Ovary (tissue), 9 donors: ENCODE data around the gene RFX1. TPM values are rescaled to one million over a fixed set of nuclear protein-coding genes. Genes with fewer than 3 reads are reported as not detected.

Experiments used
- DNase-seq, 5 donors: peaks; one replicate each; pipeline ENCODE4 v3.0.0-alpha.2; 2019 to 2020
- H3K27ac ChIP-seq, 2 donors: fragments of 200-600 bp; one replicate each; pipeline versions ENCODE4 v1.5.1 to v1.8.0; 2019 to 2022
- H3K27me3 ChIP-seq: fragments of 200-600 bp; one replicate; pipeline ENCODE4 v1.8.0; 2022
- H3K36me3 ChIP-seq: fragments of 200-600 bp; sonication (generic); one replicate; pipeline ENCODE4 v1.5.1; 2019
- H3K4me1 ChIP-seq: one replicate; pipeline ENCODE4 v1.8.1; 2013; ENCODE audit warnings: mild to moderate bottlenecking, moderate library complexity; ENCODE audit not compliant: insufficient read depth
- H3K4me3 ChIP-seq: fragments of 200-600 bp; sonication (generic); one replicate; pipeline ENCODE4 v1.5.1; 2017
- H3K9me3 ChIP-seq, 2 donors: fragments of 200-600 bp in 1 of 2; sonication (generic) in 1 of 2; one replicate each; pipeline versions ENCODE4 v1.5.1 to v1.8.1; 2013 to 2019; ENCODE audit warnings: mild to moderate bottlenecking in 1 of 2, moderate library complexity in 1 of 2
- CTCF ChIP-seq, 3 donors: fragments of 450-650 bp in 2 of 3; fragments of 200-600 bp in 1 of 3; IDR thresholded peaks; one replicate each; pipeline versions ENCODE4 v1.5.1 to v1.8.0; 2016 to 2022; ENCODE audit warnings: antibody characterized with exemption in 3 of 3, mild to moderate bottlenecking in 1 of 3
- EP300 ChIP-seq: sonication (generic); formaldehyde crosslinking; IDR thresholded peaks from one replicate; pipeline ENCODE4 v1.6.1; 2017; ENCODE audit warnings: antibody characterized with exemption
- POLR2A ChIP-seq: fragments of 450-650 bp; IDR thresholded peaks from one replicate; pipeline ENCODE4 v1.6.1; 2017; ENCODE audit warnings: antibody characterized with exemption, mild to moderate bottlenecking, moderate library complexity
- WGBS, 3 donors: extraction: QIAGEN DNeasy Blood & Tissue Kit in 1 of 3; methylation state at CpG; one replicate each; pipeline versions ENCODE4 v1.1.5 to v1.1.7; 2013 to 2017; 5-methylcytosine and 5-hydroxymethylcytosine counted together
- intact Hi-C, 4 donors: fragments of 100-400 bp; cut with DNase I; formaldehyde crosslinking; loops; one replicate each; pipeline versions ENCODE4 v1.11.0 to v1.15.1; 2022 to 2023
- polyA plus RNA-seq, 2 donors: library from polyadenylated mRNA; stranded (reverse); fragments of 200-250 nt in 1 of 2; fragments of 350-450 nt in 1 of 2; fragmentation: Illumina TruSeq in 1 of 2; extraction: RNeasy Lipid Tissue Mini Kit (QIAGEN cat#74804) in 1 of 2; gene quantifications; one replicate each; pipeline ENCODE4 v1.2.3, GENCODE V29; 2013 to 2014
- total RNA-seq, 7 donors: library from RNA; depleted of rRNA in 2 of 7; stranded (reverse); fragments of >200 nt in 2 of 7; fragmentation: NEBNext Ultra II Directional in 3 of 7; extraction: Animal tissue kit (Norgen Biotek cat#: 25700) in 3 of 7; gene quantifications; one replicate each; pipeline versions ENCODE4 v1.1.0 to v1.2.4, GENCODE V29; 2016 to 2023
- donor health status: DM: no; HTN: no; CAD: no; lungs with moderate emphysema.
- donor health status: DM: no; HTN: no; CAD: no.
- donor health status: Bipolar disorder and iron deficiency.
- donor health status: DM: yes; HTN: yes; CAD: no.
- donor health status: DM: no; HTN: no; CAD: no.
- donor health status: DM: yes; HTN: yes; CAD: no.

Gene RFX1
- total and polyA plus RNA-seq, 9 donors: 1.2 to 16.1 (median 13.1) TPM

GRCh38 chr19:13942023-13942684 lies 64.0 kb downstream of the RFX1 start:
- Histone ChIP-seq H3K9me3 (no peaks in the 10 kb centered on the region), H3K36me3 (no peaks in the 10 kb centered on the region), H3K27me3 (no peaks in the 10 kb centered on the region), H3K4me1 (peaks cover 6% of the 10 kb centered on the region), H3K27ac (no peak overlapping the region), H3K4me3 (no peak overlapping the region)
- DNase-seq: no peak
- TF ChIP-seq POLR2A (no peak), EP300 (no peak), CTCF (IDR thresholded peaks at IDR 0.05) (no peak)
- 90 to 100% (median 97%) methylated on average over 1 of the region's 1 CpG for WGBS, 3 donors
- intact Hi-C loops: no loop called here

GRCh38 chr19:13938301-13939064 lies 67.6 kb downstream of the RFX1 start, which contains the start of gene PODNL1:
Gene PODNL1, minus strand, starts transcription at chr19:13938417. Its CDS starts 236 bp downstream, at chr19:13938181.
- DNase-seq: peak in 3 of 5 donors; percentile 39 to 67 (median 42)
- Histone ChIP-seq H3K27ac (no peak within 1 kb of the TSS), H3K4me1 (peaks cover 6% of the 10 kb centered on the region), H3K36me3 (no peaks in the 10 kb centered on the region), H3K27me3 (no peaks in the 10 kb centered on the region), H3K9me3 (no peaks in the 10 kb centered on the region), H3K4me3 (no peak within 1 kb of the TSS)
- TF ChIP-seq CTCF (IDR thresholded peaks at IDR 0.05): no peak
- no peak for TF ChIP-seq EP300
- TF ChIP-seq POLR2A: no peak
- intact Hi-C loops: no loop called here
- 3 to 9% (median 5%) methylated on average over 20 to 21 of the region's 21 CpGs for WGBS, 3 donors

GRCh38 chr19:13937479-13938300 lies 68.4 kb downstream of the RFX1 start:
- DNase-seq: peak in 1 of 5 donors; percentile 54
- Histone ChIP-seq H3K27ac (no peak overlapping the region), H3K4me3 (no peak overlapping the region), H3K36me3 (no peaks in the 10 kb centered on the region), H3K9me3 (no peaks in the 10 kb centered on the region), H3K27me3 (no peaks in the 10 kb centered on the region), H3K4me1 (peaks cover 6% of the 10 kb centered on the region)
- intact Hi-C loops: no loop called here
- WGBS, 3 donors: 6 to 14% (median 6%) methylated on average over 18 to 29 of the region's 29 CpGs
- TF ChIP-seq EP300: no peak
- TF ChIP-seq CTCF (IDR thresholded peaks at IDR 0.05): no peak
- no peak for TF ChIP-seq POLR2A

DNA sequence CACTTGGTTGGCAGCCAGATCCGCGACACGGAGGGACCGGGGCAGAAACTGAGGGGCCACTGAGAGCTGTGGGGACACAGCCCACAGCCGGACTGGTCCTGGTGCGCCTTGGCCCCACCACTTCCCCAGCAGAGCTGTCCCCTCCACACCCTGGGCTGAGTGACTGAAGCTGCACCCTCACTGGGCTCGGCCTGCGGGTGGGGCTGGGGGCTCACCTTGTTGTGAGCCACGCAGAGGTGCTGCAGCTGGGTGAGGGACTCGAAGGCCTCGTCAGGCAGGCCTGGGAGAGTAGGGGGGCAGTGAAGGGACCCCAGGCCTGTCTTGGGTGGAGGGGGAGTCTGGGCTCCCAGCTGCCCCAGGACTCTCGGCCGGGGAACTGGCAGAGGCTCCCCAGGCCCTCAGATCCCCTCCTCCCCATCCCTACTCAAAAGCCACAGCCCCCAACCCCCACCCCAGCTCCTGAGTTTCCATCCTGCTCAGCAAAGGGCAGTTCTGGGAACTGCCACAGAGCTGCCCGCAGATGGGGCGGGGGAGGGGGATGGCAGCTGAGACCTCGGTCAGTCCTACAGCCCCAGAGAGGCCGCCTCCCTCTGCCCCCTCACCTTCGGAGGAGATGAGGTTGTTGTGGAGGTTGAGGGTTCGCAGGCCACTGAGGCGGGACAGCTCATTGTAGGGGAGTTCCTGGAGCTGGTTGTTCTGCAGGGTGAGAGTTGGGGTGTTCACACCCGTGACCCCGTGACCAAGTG lies 70.2 kb downstream of the RFX1 start:
- H3K9me3 ChIP-seq: no peaks in the 10 kb centered on the region
- TF ChIP-seq CTCF (IDR thresholded peaks at IDR 0.05) (no peak), POLR2A (no peak), EP300 (no peak)
- intact Hi-C loops: no loop called here
- WGBS, 3 donors: 82 to 85% (median 82%) methylated on average over 20 to 22 of the region's 22 CpGs
- H3K36me3 ChIP-seq: no peaks in the 10 kb centered on the region
- no peak for DNase-seq
- no peaks in the 10 kb centered on the region for H3K27me3 ChIP-seq
- no peak overlapping the region for H3K4me3 ChIP-seq
- H3K27ac ChIP-seq: no peak overlapping the region
- peaks cover 6% of the 10 kb centered on the region for H3K4me1 ChIP-seq
